Sigmoid colon (tissue), 7 donors: ENCODE results near the gene VAMP2. TPM values are rescaled to one million over a fixed set of nuclear protein-coding genes. Genes with fewer than 3 reads are reported as not detected.

Source experiments
- DNase-seq: peaks from one replicate; pipeline ENCODE4 v3.0.0-alpha.2; 2019
- H3K27ac ChIP-seq, 4 donors: fragments of 200-600 bp; sonication (generic); one replicate each; pipeline ENCODE4 v1.5.1; 2016 to 2019; ENCODE audit warnings: mild to moderate bottlenecking in 1 of 4
- H3K27me3 ChIP-seq, 3 donors: fragments of 200-600 bp; sonication (generic); one replicate each; pipeline ENCODE4 v1.5.1; 2019; ENCODE audit warnings: mild to moderate bottlenecking in 1 of 3
- H3K36me3 ChIP-seq, 4 donors: fragments of 200-600 bp; sonication (generic); one replicate each; pipeline ENCODE4 v1.5.1; 2016 to 2019
- H3K4me1 ChIP-seq, 4 donors: fragments of 200-600 bp; sonication (generic); one replicate each; pipeline ENCODE4 v1.5.1; 2017 to 2019
- H3K4me3 ChIP-seq, 4 donors: fragments of 200-600 bp; sonication (generic); one replicate each; pipeline ENCODE4 v1.5.1; 2017 to 2019; ENCODE audit warnings: mild to moderate bottlenecking in 2 of 4, moderate library complexity in 1 of 4
- H3K9me3 ChIP-seq, 4 donors: fragments of 200-600 bp in 3 of 4; sonication (generic) in 3 of 4; one replicate each; pipeline versions ENCODE4 v1.5.1 to v1.6.1; 2013 to 2019
- CTCF ChIP-seq, 4 experiments: fragments of 450-650 bp in 3 of 4; fragments of 200-600 bp in 1 of 4; IDR thresholded peaks; one replicate each; pipeline ENCODE4 v1.5.1; 2016 to 2019; ENCODE audit warnings: antibody characterized with exemption in 4 of 4, mild to moderate bottlenecking in 3 of 4, moderate library complexity in 2 of 4
- EP300 ChIP-seq, 4 donors: sonication (generic); formaldehyde crosslinking; IDR thresholded peaks; one replicate each; pipeline ENCODE4 v1.6.1; 2017; ENCODE audit warnings: antibody characterized with exemption in 4 of 4
- POLR2A ChIP-seq, 2 donors: fragments of 450-650 bp; IDR thresholded peaks; one replicate each; pipeline ENCODE4 v1.6.1; 2016; ENCODE audit warnings: antibody characterized with exemption in 2 of 2, mild to moderate bottlenecking in 2 of 2, moderate library complexity in 2 of 2
- POLR2AphosphoS5 ChIP-seq, 4 donors: sonication (generic); formaldehyde crosslinking; IDR thresholded peaks; one replicate each; pipeline ENCODE4 v1.6.1; 2017; ENCODE audit warnings: antibody characterized with exemption in 4 of 4
- WGBS, 2 donors: extraction: QIAGEN DNeasy Blood & Tissue Kit; methylation state at CpG; one replicate each; pipeline ENCODE4 v1.1.7; 2013; 5-methylcytosine and 5-hydroxymethylcytosine counted together
- intact Hi-C: fragments of 100-400 bp; cut with DNase I; formaldehyde crosslinking; loops from one replicate; pipeline ENCODE4 v1.15.1; 2023
- polyA plus RNA-seq, 3 donors: library from polyadenylated mRNA; stranded (reverse); fragments of 200-250 nt; gene quantifications; one replicate each; pipeline ENCODE4 v1.2.3, GENCODE V29; 2013
- total RNA-seq, 4 donors: library from RNA; depleted of rRNA; stranded (reverse); fragments of >200 nt; gene quantifications; one replicate each; pipeline ENCODE4 v1.1.0, GENCODE V29; 2016
- donor health status: healthy with polysubstance abuse.
- donor health status: Bipolar disorder and iron deficiency.
- donor health status: healthy.

The VAMP2 gene
- total and polyA plus RNA-seq, 7 donors, result 20.4 to 57.1 (median 29.6) TPM

GRCh38 chr17:8122422-8122923 is 40.3 kb downstream of the VAMP2 start:
- peaks cover 12 to 58% (median 51%) of the 10 kb centered on the region in 3 donors for H3K27me3 ChIP-seq
- 1% methylated on average over 29 of the region's 29 CpGs for WGBS, 2 donors
- H3K9me3 ChIP-seq, result no peaks in the 10 kb centered on the region
- no peaks in the 10 kb centered on the region for H3K36me3 ChIP-seq
- DNase-seq, result no peak
- peaks cover 0 to 85% (median 81%) of the 10 kb centered on the region in 4 donors for H3K4me1 ChIP-seq
- TF ChIP-seq CTCF (IDR thresholded peaks at IDR 0.05) (no peak), POLR2A (IDR thresholded peaks at IDR 0.05) (no peak), POLR2AphosphoS5 (IDR thresholded peaks at IDR 0.05) (peak in 1 of 4 donors; percentile 33)
- intact Hi-C loops, result loop anchor here (5.0 kb wide), 1 partner anchor 55 kb away; the partner anchor contains the start of gene TMEM107
- H3K27ac ChIP-seq, result peak overlapping the region in 2 of 4 donors; percentile 50 to 53
- H3K4me3 ChIP-seq, result peak overlapping the region; percentile 27 to 53 (median 46)

GRCh38 chr17:8121681-8122421 is 40.9 kb downstream of the VAMP2 start:
- 1% methylated on average over 76 of the region's 76 CpGs for WGBS, 2 donors
- peaks cover 0 to 83% (median 79%) of the 10 kb centered on the region in 4 donors for H3K4me1 ChIP-seq
- peak overlapping the region; percentile 27 to 53 (median 46) for H3K4me3 ChIP-seq
- DNase-seq, result peak; percentile 78
- no peaks in the 10 kb centered on the region for H3K9me3 ChIP-seq
- no peaks in the 10 kb centered on the region for H3K36me3 ChIP-seq
- intact Hi-C loops, result loop anchor here (5.0 kb wide), 1 partner anchor 55 kb away; the partner anchor contains the start of gene TMEM107
- no peak for TF ChIP-seq POLR2A (IDR thresholded peaks at IDR 0.05)
- peak in 1 of 4 donors; percentile 29 for TF ChIP-seq POLR2AphosphoS5 (IDR thresholded peaks at IDR 0.05)
- TF ChIP-seq CTCF (IDR thresholded peaks at IDR 0.05), result peak in 1 of 4 experiments; percentile 27
- no peak for TF ChIP-seq EP300 (IDR thresholded peaks at IDR 0.05)
- peaks cover 12 to 64% (median 54%) of the 10 kb centered on the region in 3 donors for H3K27me3 ChIP-seq
- H3K27ac ChIP-seq, result peak overlapping the region in 3 of 4 donors; percentile 4 to 53 (median 50)

GRCh38 chr17:8121407-8121680 is 41.4 kb downstream of the VAMP2 start:
- TF ChIP-seq EP300 (IDR thresholded peaks at IDR 0.05), result no peak
- no peak for TF ChIP-seq CTCF (IDR thresholded peaks at IDR 0.05)
- no peak for TF ChIP-seq POLR2AphosphoS5 (IDR thresholded peaks at IDR 0.05)
- TF ChIP-seq POLR2A (IDR thresholded peaks at IDR 0.05), result no peak
- 1% methylated on average over 25 of the region's 25 CpGs for WGBS, 2 donors
- H3K4me3 ChIP-seq, result peak overlapping the region; percentile 27 to 53 (median 46)
- H3K36me3 ChIP-seq, result no peaks in the 10 kb centered on the region
- peaks cover 0 to 78% (median 75%) of the 10 kb centered on the region in 4 donors for H3K4me1 ChIP-seq
- intact Hi-C loops, result loop anchor here (5.0 kb wide), 1 partner anchor 56 kb away; the partner anchor contains the start of gene TMEM107
- DNase-seq, result no peak
- peak overlapping the region in 2 of 4 donors; percentile 50 to 53 for H3K27ac ChIP-seq
- peaks cover 12 to 69% (median 59%) of the 10 kb centered on the region in 3 donors for H3K27me3 ChIP-seq
- no peaks in the 10 kb centered on the region for H3K9me3 ChIP-seq

GRCh38 chr17:8120520-8121406 is 42.0 kb downstream of the VAMP2 start:
- WGBS, 2 donors, result 1% methylated on average over 40 of the region's 40 CpGs
- Histone ChIP-seq H3K27me3 (peaks cover 12 to 75% (median 65%) of the 10 kb centered on the region in 3 donors), H3K4me1 (peaks cover 0 to 75% (median 70%) of the 10 kb centered on the region in 4 donors), H3K4me3 (peak overlapping the region; percentile 9 to 53 (median 46)), H3K27ac (peak overlapping the region in 3 of 4 donors; percentile 77 to 87 (median 83)), H3K36me3 (no peaks in the 10 kb centered on the region), H3K9me3 (no peaks in the 10 kb centered on the region)
- no peak for TF ChIP-seq EP300 (IDR thresholded peaks at IDR 0.05)
- no peak for TF ChIP-seq CTCF (IDR thresholded peaks at IDR 0.05)
- no peak for TF ChIP-seq POLR2AphosphoS5 (IDR thresholded peaks at IDR 0.05)
- no peak for TF ChIP-seq POLR2A (IDR thresholded peaks at IDR 0.05)
- peak; percentile 78 for DNase-seq
- intact Hi-C loops, result loop anchor here (5.0 kb wide), 1 partner anchor 57 kb away; the partner anchor contains the start of gene TMEM107
